Left colon (tissue), 2 donors: ENCODE results near the gene CORO2B. TPM values are rescaled to one million over a fixed set of nuclear protein-coding genes. Genes with fewer than 3 reads are reported as not detected.

Experiments used
- ATAC-seq: fragments of 200-7000 bp; cut with Tn5 transposase; one replicate; pipeline ENCODE4 v1.9.1; 2020; ENCODE audit warnings: mild to moderate bottlenecking, moderate library complexity
- DNase-seq, 2 donors: peaks; one replicate each; pipeline ENCODE4 v3.0.0-alpha.2; 2020
- intact Hi-C, 2 donors: fragments of 100-400 bp; cut with DNase I in 1 of 2; cut with micrococcal nuclease in 1 of 2; formaldehyde crosslinking; loops; one replicate each; pipeline versions ENCODE4 v1.11.2 to v1.14.0; 2022; cut with DNase I, micrococcal nuclease
- total RNA-seq, 2 donors: library from RNA; stranded (reverse); fragmentation: NEBNext Ultra II Directional; extraction: Animal tissue kit (Norgen Biotek cat#: 25700); gene quantifications; one replicate each; pipeline ENCODE4 v1.2.1, GENCODE V29; 2021
- donor health status: DM: no; HTN: no; CAD: no.
- donor health status: DM: yes; HTN: yes; CAD: no.

Gene CORO2B
- total RNA-seq, 2 donors from 2014 or later, result 0.67 to 1.6 TPM

DNA sequence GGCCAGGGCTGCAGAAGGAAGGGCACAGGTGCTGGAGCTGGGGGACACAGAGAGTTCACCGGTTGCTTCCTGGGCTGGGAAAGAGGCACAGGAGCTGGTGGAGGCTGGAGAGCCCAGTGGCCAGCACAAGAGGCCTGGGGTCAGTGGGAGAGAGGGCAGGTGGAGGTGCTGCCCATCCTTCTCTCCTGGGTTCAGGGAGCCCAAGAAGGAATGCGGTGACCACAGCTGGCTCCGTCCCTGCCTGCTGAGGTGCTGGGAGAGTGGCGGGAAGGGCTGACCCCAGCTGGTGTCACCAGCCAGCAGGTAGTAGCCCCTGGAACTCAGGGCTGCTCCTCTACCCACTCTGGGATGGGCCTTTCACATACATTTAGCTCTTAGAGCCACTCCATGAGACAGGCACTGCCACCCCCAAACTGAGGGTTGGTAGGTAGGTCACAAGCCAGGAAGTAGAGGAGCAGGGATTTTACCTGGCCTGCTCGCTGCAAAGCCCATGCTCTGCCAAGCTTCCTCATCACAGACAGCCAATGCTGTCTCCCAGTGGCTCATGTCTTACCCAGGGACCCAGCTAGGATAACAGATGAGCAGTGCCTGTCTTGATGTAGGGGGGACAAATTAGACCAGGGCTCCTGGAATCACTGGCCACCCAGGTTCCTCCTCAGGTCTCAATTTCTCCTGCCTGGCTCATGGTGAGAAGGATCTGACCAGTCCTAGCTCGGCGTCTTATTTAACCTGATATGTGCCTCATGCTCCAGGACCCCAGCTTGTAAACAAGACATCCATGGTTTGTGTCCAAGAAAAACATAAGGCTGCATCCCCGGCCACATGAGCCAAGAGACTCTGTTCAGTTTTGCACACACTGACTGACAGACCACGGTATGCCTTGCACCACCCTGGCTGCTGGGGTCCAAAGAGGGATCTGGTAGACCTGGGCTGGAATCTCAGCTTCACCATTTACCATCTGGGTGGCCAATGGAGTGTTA, 119.2 kb downstream of the CORO2B start:
- DNase-seq (no peak), ATAC-seq (no peak)
- intact Hi-C loops, result no loop called here

DNA sequence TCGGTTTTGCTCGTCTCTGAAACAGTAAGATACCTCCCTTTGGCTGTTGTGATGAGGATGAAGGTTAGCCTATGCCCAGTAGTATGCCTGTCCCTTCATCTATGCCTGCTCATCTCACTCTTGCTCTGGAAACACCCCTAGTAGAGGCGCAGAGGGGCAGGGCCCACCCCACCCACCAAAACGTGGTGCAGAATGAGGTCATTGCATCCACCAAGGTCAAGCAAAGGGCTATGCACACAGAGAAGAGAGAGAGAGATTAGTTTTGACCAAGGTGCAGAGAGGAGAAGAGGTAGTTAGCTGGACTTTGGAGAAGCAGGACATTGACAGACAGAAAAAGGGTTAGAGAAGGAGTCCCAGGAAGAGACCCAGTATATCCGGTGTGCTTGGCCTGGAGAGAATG, 119.9 kb downstream of the CORO2B start:
- no peak for DNase-seq
- ATAC-seq, result no peak
- intact Hi-C loops, result no loop called here

DNA sequence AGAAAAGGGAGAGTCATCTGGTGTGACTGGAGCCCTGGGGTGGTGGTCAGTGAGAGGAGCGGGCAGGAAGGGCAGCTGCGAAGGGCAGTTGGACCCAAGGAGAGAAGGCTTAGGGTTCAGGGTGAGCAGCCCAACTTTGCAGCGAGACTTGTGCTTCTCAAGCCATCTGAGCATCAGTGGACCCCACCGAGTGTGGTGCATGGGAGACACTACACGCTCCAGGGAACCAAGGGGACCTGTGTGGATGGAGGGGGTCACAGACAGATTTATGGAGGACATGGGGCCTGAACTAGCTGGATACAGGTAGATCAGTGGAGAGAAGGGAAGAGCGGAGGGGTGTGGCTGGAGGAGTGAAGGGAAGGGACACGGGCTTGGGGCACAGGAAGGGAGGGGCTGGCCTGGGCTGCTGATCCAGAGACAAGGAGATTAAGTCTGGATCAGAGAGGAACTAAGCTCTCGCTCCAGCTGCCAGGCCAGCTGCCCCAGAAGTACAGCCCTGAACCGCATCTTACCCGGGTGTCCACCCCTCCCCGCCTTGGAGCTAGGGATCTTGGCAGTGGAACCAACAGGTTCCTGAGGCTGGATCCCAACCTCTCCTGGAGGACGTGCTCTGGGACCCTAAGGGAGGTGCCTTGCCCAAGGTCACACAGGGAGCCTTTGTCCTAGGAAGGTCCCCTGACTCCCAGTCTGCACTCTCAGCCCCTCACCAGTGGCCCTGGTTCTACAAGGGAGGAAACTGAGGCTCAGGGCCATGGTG, 120.5 kb downstream of the CORO2B start:
- ATAC-seq (no peak), DNase-seq (no peak)
- intact Hi-C loops, result no loop called here

DNA sequence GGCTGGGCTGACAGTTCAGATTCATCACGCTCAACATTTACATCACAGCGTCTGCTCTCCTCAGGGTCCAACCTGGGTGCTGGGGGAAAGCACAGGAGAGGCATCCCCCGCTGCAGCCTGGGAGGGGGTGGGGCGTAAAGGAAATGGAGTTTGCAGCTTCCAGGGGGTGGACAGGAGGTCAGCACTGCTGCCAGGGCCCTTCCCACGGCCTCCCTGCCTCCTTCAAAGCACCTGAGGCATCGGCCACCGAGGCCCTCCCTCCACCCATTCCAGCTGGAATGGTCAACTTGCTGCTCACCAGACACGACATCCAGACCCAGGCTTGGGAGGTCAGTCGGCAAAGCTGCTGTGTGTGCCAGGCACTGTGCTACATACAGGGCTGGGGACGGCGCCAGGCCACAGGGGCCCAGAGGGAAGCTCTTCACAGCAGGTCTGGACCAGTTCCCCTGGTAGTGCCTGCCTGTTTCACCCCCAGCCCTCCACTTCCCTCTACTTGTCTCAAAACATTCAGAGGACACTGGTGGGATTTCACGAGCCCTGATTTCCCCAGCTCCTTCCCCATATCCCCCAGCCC, 121.2 kb downstream of the CORO2B start:
- intact Hi-C loops, result no loop called here
- DNase-seq, result no peak
- ATAC-seq, result no peak

DNA sequence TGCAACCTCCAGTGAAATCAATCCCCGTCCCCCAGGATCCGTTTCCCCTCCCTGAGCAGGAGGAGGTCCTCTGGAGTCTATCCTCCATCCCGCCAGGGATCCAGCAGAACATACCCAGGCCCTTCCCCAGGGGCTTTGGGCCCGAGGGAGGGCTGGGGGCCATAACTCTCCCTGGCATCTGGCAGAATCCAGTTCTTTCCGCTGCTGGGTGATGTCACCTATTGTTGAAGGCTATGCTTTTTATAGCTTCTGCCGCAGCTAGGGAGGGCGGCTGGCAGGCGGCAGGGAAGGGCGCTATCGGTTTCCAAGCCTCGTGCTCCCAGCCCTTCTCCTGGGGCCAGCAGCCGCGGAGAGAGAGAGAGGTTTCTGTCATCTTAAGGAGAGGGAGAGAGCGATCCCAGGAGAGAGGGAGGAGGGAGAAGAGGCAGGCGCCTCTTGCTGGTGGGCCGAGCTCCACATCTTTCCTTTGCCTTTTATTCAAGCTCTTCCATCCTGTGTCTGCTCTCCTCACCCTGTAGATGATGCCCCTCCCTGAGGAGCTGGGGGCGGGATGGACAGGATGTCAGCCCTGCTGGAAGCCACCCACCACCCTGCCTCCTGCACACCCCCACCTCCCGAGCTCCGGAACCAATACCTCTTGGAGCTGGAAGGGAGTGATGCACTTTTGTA, 121.8 kb downstream of the CORO2B start:
- ATAC-seq, result peak; percentile 62
- peak; percentile 13 to 38 for DNase-seq
- intact Hi-C loops, result no loop called here

DNA sequence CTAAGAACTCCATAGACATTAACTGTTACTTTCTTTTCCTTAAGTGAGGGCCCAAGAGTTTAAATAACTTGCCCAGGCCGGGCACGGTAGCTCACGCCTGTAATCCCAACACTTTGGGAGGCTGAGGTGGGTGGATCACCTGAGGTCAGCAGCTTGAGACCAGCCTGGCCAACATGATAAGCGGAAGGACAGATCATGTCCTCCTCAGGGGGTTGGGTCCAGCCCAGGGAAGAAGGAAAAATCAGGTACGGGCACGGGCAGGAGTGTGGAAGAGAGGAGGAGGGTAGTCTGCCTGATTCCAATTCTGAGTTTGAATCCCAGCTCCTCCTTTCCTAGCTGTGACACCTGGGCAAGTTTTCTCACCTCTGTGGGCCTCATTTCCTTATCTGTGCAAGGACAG, 123.1 kb downstream of the CORO2B start:
- no peak for ATAC-seq
- intact Hi-C loops, result no loop called here
- no peak for DNase-seq

DNA sequence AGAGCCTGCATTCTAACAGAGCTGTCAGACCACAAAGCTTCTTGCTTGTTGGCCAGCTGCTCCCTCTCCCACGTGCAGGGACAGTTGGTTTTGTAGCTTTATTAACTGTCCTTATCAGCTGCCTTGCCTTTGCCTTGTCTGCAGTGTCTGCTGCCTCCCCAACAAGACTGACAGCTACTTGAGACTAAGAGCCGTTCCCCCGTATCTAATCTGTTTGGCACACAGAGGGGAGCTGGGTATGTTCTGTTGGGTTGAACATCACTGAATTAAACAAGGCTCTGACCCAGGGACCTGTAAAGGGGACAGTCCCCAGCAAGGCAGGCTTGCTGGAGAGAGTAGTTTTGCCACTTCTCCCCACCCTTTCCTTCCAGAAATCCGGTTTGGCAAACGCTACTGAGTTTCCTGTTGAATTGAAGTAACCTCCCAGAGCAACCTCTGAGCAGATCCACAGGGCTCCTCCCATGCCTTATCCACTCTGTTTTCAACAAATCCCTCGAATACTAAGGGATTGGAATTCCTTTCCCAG, 125.8 kb downstream of the CORO2B start:
- DNase-seq (no peak), ATAC-seq (peak; percentile 66)
- intact Hi-C loops, result no loop called here

DNA sequence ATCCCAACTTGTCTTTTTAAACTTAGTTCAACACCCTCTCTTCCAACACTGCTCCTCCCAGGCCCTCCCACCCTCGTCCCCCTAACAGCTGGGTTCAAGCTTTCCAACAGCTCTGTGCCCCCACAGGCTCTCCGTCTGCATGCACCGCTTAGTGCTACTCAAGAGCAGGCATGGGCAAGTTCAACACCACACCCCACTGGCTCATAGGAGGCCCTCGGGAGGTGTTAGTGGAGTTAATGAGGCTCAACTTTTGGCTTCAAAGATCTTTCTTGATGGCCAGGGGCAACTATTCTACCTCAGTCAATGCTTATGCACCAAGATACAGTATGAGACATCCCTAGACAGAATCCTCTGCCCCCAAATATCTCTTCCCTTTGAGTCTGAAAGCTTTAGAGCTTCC, 127.5 kb downstream of the CORO2B start:
- DNase-seq (no peak), ATAC-seq (no peak)
- intact Hi-C loops, result no loop called here

DNA sequence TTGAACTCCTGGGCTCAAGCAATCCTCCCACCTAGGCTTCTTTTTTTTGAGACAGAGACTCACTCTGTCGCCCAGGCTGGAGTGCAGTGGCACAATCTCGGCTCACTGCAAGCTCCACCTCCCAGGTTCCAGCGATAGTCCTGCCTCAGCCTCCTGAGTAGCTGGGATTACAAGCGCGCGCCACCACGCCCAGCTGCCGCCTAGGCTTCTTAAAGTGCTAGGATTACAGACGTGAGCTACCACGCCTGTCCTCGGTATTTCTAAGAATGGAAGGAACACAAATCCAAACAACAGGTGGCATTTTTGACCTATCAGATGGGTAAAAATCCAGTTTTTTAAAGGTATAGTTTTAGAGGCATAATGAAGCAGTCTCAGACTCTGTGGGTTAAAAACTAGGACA, 128.1 kb downstream of the CORO2B start:
- no peak for DNase-seq
- ATAC-seq, result no peak
- intact Hi-C loops, result no loop called here

DNA sequence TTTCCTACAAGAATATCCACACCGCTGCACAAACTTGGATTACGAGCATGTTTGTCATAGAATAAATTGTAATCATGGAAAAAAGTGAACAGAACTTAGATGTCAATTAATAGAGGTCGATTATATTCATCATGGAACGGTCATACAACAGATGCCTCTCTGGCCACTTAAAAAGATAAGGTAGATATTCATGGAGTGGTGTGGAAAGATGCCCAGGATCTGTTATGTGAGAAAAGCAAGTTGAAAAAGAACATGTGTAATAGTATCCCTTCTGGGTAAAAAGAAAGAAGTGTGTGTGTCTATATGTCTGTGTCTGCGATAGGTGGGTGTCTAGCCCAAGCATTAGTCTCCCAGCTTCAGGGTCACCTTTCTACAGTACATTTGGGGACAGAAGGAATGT, 128.6 kb downstream of the CORO2B start:
- intact Hi-C loops, result no loop called here
- DNase-seq, result no peak
- no peak for ATAC-seq

DNA sequence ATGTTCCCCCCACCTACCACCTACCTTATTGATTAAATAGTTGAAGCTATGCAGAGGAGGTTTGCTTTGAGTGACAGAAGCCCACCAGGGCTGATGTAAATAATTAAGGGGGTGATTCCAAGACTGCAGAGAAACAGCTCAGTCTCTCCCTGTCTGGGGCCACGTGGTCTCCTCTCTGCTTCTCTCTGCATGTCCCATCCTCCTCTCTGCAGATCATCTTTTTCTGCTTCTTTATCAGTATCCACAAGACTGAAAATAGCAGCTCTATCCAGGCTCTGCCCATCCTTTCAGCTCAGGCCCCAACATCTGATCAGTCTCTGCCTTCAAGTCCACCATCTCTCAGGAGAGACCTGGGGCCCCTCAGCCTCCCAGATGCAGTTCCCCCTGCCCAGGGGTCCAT, 131.1 kb downstream of the CORO2B start:
- intact Hi-C loops, result no loop called here
- ATAC-seq (no peak), DNase-seq (no peak)

DNA sequence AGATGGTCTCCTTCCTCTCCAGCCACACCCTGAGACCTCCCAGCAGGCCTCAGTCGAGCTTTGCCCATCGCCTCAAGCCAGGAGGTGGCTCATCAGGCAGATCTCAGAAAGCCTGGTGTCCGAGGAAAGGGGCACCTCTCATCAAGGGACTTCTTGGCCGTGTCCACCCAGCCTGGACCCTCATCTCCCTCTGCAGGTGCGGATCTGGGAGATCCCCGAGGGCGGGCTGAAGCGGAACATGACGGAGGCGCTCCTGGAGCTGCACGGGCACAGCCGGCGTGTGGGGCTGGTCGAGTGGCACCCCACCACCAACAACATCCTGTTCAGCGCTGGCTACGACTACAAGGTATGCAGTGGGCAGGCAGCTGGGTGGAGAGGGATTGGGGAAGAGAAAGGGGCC, 131.7 kb downstream of the CORO2B start:
- ATAC-seq (no peak), DNase-seq (no peak)
- intact Hi-C loops, result no loop called here

DNA sequence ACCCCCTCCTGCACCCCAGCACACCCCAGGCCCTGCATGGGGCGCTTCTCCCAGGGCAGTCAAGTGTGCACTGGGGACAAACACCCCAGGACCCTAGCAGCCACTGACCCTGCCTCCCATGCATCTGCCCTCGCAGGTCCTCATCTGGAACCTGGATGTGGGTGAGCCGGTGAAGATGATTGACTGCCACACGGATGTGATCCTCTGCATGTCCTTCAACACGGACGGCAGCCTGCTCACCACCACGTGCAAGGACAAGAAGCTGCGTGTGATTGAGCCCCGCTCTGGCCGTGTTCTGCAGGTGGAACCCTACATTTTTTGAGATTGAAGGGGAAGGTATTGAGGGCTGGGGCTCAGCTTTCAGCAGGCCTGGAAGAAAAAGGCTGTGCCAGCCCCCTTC, 132.6 kb downstream of the CORO2B start:
- ATAC-seq, result no peak
- intact Hi-C loops, result no loop called here

DNA sequence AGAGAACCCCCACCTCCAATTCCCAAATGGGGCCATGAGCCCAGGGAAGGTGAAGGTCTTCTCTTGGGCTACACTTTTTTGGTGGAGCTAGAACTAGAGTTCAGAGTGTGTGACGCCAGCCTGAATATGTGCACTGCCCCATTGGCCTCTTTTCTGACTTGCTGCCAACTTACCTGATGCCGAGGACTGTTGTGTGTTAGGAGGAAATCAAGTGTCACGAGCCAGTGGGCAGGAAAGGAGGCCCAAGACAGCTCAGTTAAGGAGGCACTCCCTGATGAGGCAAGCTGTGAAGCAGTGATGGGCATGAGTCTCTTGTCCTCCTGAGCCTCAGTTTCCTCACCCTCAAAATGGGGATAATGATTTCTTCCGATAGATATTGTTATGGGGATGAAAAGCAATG, 134.1 kb downstream of the CORO2B start:
- no peak for DNase-seq
- ATAC-seq, result no peak
- intact Hi-C loops, result no loop called here

More for the DNA sequence above, 132.6 kb downstream of the CORO2B start:
- DNase-seq, result no peak

DNA sequence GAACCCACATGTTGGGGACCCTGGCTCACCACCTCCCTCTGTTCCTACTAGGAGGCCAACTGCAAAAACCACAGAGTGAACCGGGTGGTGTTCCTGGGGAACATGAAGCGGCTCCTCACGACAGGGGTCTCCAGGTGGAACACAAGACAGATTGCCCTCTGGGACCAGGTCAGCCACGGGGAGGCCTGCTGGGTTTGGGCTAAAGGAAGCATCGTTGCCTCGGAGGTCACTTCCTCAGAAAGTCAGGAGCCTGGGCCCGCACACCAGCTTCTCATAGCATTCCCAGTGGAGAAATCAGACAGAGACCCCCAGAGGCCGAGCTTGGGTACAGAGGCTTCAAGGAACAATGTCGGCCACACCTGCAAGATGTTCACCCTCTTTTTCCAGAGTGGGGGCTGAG, 135.1 kb downstream of the CORO2B start:
- no peak for ATAC-seq
- intact Hi-C loops, result no loop called here

DNA sequence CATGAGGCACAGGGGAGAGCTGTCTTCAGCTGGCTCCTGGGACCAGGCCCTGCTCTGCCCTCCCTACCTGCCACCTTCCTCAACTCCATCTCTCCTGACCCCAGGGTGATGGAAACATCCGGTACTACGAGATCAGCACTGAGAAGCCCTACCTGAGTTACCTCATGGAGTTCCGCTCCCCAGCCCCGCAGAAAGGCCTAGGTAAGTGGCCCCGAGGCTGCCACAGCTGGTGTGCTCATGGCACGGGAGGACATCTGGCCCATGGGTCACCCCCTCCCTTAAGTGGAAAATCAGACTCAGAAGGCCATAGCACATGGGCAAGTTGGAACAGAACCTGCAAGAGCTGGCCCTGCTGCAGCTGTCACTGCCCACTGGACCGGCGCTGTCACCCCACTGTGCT, 136.3 kb downstream of the CORO2B start:
- ATAC-seq (no peak), DNase-seq (no peak)
- intact Hi-C loops, result no loop called here

More for the DNA sequence above, 135.1 kb downstream of the CORO2B start:
- DNase-seq, result no peak

DNA sequence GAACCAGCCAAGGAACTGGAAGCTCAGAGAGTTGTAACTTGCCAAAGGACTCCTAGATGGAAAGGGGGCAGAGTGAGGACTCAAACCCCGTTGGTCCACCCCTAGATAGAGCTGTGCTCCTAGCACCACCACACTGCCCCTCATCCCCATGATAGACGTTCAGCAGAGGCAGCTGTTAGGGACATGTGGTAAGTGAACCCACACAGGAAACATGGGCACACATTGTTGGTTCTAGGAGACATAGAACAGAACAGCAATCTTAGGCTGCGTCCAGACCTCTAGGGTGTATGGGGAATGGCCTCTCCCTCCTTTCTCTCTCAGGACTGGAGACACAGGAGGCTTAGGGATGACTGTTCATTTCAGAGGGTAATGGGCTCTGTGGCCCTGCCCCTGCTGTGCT, 139.2 kb downstream of the CORO2B start:
- intact Hi-C loops, result no loop called here

DNA sequence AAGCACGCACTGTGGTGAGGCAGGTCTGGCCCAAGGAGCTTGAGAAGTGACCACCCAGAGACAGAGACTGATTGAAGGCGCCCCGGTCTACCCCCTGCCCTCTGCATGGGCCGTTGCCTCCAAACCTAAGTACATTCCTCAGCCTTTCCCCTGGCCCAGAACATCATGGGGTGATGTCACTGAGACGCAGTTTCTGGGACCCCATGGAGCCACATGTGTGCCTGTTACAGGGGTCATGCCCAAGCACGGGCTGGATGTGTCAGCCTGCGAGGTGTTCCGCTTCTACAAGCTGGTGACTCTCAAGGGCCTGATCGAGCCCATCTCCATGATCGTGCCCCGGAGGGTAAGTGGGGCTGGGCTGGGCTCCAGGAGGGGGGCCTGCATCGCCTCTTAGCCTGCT, 139.7 kb downstream of the CORO2B start:
- intact Hi-C loops, result no loop called here
- DNase-seq, result no peak
- no peak for ATAC-seq

More for the DNA sequence above, 139.2 kb downstream of the CORO2B start:
- ATAC-seq (no peak), DNase-seq (no peak)

DNA sequence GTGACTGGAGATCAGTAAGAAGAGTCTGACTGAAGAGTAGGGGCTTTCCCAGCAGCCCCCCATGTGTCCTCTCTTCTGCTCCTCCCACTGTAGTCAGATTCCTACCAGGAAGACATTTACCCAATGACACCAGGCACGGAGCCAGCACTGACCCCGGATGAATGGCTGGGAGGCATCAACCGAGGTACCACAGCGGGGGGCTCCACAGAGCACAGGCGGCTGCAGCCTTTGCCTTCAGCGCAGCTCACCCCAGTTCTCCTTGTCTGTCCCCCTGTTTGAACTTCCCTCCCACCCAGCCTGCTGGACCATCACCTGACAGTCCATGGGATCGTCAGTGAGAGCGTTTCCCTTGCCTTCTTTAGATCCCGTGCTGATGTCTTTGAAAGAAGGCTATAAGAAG, 140.3 kb downstream of the CORO2B start:
- ATAC-seq (no peak), DNase-seq (no peak)
- intact Hi-C loops, result no loop called here
